Lower leg skin (tissue), 3 donors: ENCODE results near the gene CRYGB.

Source experiments
- POLR2A ChIP-seq, 2 donors: fragments of 450-650 bp; IDR thresholded peaks; one replicate each; pipeline ENCODE4 v1.6.1; 2016 to 2017; ENCODE audit warnings: antibody characterized with exemption in 2 of 2, mild to moderate bottlenecking in 1 of 2, moderate library complexity in 1 of 2
- TF ChIP-seq, protein P1 (sequence below), 3 donors: fragments of 450-650 bp; IDR thresholded peaks; one replicate each; pipeline ENCODE4 v1.5.1; 2016; ENCODE audit warnings: antibody characterized with exemption in 3 of 3, mild to moderate bottlenecking in 3 of 3, moderate library complexity in 2 of 3

DNA sequence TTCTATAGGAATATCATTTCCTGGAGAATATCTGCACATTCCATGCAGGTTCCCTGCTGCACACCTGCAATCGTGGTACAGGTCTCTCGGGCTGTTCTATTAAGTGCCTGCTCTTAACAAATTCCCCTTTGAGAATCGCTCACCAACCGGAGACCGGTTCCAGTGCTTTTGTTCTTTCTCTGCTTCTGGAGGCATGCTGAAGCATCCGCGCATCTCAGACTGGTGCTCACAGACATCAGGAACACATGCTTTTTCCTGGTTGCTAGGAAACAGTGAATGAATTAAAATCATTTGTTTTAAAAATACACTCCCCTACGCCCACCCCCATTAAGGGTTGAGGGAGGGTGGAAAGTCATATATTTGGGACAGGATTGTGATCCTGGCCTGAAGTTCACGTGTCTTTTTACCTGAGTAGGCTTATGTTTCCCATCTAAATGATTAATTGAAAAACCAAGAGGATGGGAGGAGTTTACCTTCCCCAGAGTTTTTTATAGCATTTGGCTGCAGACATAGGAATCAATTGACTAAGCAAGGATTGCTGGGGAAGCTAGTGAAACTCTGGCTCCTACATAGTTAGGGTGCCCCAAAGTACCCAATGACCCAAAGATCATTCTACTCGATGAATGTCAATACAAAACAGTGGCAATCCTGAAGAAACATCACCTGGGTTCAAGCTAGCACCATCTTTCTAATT is 44.0 kb upstream of the CRYGB start, which contains the start of gene C2orf80:
- TF ChIP-seq, protein P1, sequence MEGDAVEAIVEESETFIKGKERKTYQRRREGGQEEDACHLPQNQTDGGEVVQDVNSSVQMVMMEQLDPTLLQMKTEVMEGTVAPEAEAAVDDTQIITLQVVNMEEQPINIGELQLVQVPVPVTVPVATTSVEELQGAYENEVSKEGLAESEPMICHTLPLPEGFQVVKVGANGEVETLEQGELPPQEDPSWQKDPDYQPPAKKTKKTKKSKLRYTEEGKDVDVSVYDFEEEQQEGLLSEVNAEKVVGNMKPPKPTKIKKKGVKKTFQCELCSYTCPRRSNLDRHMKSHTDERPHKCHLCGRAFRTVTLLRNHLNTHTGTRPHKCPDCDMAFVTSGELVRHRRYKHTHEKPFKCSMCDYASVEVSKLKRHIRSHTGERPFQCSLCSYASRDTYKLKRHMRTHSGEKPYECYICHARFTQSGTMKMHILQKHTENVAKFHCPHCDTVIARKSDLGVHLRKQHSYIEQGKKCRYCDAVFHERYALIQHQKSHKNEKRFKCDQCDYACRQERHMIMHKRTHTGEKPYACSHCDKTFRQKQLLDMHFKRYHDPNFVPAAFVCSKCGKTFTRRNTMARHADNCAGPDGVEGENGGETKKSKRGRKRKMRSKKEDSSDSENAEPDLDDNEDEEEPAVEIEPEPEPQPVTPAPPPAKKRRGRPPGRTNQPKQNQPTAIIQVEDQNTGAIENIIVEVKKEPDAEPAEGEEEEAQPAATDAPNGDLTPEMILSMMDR (IDR thresholded peaks at IDR 0.05) = no peak
- no peak for TF ChIP-seq POLR2A (IDR thresholded peaks at IDR 0.05)
